Left ventricle myocardium inferior (tissue), 1 donor: ENCODE results near the gene DGKQ. TPM values are rescaled to one million over a fixed set of nuclear protein-coding genes. Genes with fewer than 3 reads are reported as not detected.
A peak's percentile ranks its signal among the peaks of the same experiment; 100 is the strongest.

Source experiments
- DNase-seq: peaks from one replicate; pipeline ENCODE4 v3.0.0-alpha.2; 2020
- H3K27ac ChIP-seq: fragments of 200-600 bp; replicated peaks from 2 replicates; pipeline ENCODE4 v1.8.0; 2021
- H3K27me3 ChIP-seq: fragments of 200-600 bp; 2 replicates; pipeline ENCODE4 v1.8.0; 2021; ENCODE audit warnings: low read depth
- H3K36me3 ChIP-seq: fragments of 200-600 bp; 2 replicates; pipeline ENCODE4 v1.8.0; 2021
- H3K4me1 ChIP-seq: fragments of 200-600 bp; 2 replicates; pipeline ENCODE4 v1.8.0; 2021
- H3K4me3 ChIP-seq: fragments of 200-600 bp; 2 replicates; pipeline ENCODE4 v1.8.0; 2021; ENCODE audit warnings: mild to moderate bottlenecking, moderate library complexity
- H3K9me3 ChIP-seq: fragments of 200-600 bp; replicated peaks from 2 replicates; pipeline ENCODE4 v1.8.0; 2021
- intact Hi-C: fragments of 100-400 bp; cut with micrococcal nuclease; formaldehyde crosslinking; loops from one replicate; pipeline ENCODE4 v1.11.0; 2022
- total RNA-seq: library from RNA; stranded (reverse); fragmentation: NEBNext Ultra II Directional; extraction: Animal tissue kit (Norgen Biotek cat#: 25700); gene quantifications from one replicate; pipeline ENCODE4 v1.2.1, GENCODE V29; 2021
- TF ChIP-seq, protein P1 (sequence below): fragments of 200-600 bp; IDR thresholded peaks from 2 replicates; pipeline ENCODE4 v1.8.0; 2021; ENCODE audit warnings: antibody characterized with exemption, mild to moderate bottlenecking, borderline replicate concordance
- donor health status: DM: no; HTN: yes; CAD: no; lungs with severe emphysema.

DGKQ gene
- total RNA-seq, 1 donor from 2014 or later, result 3.5 TPM

GRCh38 chr4:1015179-1015578 is 41.8 kb upstream of the DGKQ start:
- DNase-seq, result no peak
- Histone ChIP-seq H3K4me1 (peaks cover 16% of the 10 kb centered on the region), H3K36me3 (no peaks in the 10 kb centered on the region), H3K4me3 (no peak overlapping the region), H3K27ac (no peak overlapping the region), H3K9me3 (no peaks in the 10 kb centered on the region), H3K27me3 (no peaks in the 10 kb centered on the region)
- TF ChIP-seq, protein P1, sequence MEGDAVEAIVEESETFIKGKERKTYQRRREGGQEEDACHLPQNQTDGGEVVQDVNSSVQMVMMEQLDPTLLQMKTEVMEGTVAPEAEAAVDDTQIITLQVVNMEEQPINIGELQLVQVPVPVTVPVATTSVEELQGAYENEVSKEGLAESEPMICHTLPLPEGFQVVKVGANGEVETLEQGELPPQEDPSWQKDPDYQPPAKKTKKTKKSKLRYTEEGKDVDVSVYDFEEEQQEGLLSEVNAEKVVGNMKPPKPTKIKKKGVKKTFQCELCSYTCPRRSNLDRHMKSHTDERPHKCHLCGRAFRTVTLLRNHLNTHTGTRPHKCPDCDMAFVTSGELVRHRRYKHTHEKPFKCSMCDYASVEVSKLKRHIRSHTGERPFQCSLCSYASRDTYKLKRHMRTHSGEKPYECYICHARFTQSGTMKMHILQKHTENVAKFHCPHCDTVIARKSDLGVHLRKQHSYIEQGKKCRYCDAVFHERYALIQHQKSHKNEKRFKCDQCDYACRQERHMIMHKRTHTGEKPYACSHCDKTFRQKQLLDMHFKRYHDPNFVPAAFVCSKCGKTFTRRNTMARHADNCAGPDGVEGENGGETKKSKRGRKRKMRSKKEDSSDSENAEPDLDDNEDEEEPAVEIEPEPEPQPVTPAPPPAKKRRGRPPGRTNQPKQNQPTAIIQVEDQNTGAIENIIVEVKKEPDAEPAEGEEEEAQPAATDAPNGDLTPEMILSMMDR, result no peak
- intact Hi-C loops, result no loop called here

- TF ChIP-seq, protein P1, result no peak
- no peaks in the 10 kb centered on the region for H3K36me3 ChIP-seq
- H3K9me3 ChIP-seq, result no peaks in the 10 kb centered on the region
- DNase-seq, result no peak
- no peak overlapping the region for H3K27ac ChIP-seq
- H3K4me3 ChIP-seq, result no peak overlapping the region
- H3K27me3 ChIP-seq, result no peaks in the 10 kb centered on the region
- peaks cover 20% of the 10 kb centered on the region for H3K4me1 ChIP-seq
- intact Hi-C loops, result no loop called here
Observed at GRCh38 chr4:1014291-1015167, 41.2 kb upstream of the DGKQ start.

DNA sequence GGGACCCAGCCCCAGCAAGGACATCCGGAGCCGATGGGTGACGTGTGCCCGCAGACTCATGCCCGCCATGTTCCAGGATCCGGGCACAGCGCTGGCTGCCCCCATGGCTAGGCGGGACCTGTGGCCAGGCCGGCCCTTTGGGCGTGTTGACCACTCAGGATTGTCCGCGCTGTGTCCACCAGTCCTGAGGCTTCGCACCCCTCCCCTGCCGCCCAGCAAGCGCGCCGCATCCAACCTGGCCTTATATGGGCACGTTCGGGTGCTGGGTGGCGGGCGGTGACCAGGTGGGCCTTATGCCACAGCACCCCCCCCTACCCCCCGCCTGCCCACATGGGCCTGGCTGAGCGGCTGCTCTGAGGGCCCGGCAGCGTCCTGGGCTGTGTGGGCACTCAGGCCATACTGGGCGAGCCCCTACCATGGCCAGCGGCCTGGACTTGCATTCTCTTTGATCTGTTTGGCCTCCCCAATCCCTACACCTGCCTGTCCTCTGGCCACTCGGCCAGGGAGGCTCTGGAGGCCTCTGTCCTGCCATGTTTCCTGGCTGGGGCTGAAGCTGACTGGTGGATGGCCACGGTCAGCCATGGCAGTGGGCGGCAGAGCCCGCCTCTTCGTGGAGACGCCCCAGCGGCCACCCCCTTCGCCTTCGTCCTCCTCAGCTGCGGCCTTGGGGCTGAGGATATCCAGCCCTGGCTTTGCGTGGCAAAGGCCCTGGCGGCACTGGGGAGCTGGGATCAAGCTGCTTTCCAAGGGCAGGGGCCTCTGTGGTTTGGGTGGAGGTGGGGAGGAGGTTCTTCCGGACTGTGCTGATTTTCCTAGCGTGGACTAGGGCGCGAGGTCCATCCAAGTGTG is 40.1 kb upstream of the DGKQ start:
- no peak overlapping the region for H3K27ac ChIP-seq
- TF ChIP-seq, protein P1, result no peak
- no peaks in the 10 kb centered on the region for H3K9me3 ChIP-seq
- peaks cover 30% of the 10 kb centered on the region for H3K4me1 ChIP-seq
- H3K4me3 ChIP-seq, result no peak overlapping the region
- intact Hi-C loops, result no loop called here
- no peak for DNase-seq
- H3K36me3 ChIP-seq, result no peaks in the 10 kb centered on the region
- H3K27me3 ChIP-seq, result peaks cover 5% of the 10 kb centered on the region

GRCh38 chr4:1012034-1012739 is 38.8 kb upstream of the DGKQ start:
- no peak overlapping the region for H3K27ac ChIP-seq
- no peak for DNase-seq
- TF ChIP-seq, protein P1, result no peak
- peak overlapping the region; percentile 67 for H3K4me3 ChIP-seq
- no peaks in the 10 kb centered on the region for H3K36me3 ChIP-seq
- peaks cover 17% of the 10 kb centered on the region for H3K27me3 ChIP-seq
- H3K9me3 ChIP-seq, result no peaks in the 10 kb centered on the region
- intact Hi-C loops, result no loop called here
- H3K4me1 ChIP-seq, result peaks cover 30% of the 10 kb centered on the region

DNA sequence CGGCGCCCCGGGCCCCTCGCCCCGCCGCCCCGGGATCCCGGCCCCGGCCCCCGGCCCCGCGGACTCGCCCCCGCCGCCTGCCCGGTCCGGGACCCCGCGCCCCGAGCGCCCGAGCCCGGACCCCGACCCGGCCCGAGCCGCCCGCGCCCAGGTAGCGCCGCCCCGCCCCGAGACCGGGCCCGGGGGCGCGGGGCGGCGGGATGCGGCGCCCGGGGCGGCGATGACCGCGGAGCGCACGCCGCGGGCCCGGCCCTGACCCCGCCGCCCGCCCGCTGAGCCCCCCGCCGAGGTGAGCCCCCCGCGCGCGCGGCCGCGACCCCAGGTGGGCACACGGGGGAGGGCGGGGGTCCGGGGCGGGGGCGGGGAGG is 38.3 kb upstream of the DGKQ start:
- Histone ChIP-seq H3K27me3 (peaks cover 22% of the 10 kb centered on the region), H3K36me3 (no peaks in the 10 kb centered on the region), H3K27ac (no peak overlapping the region), H3K9me3 (no peaks in the 10 kb centered on the region), H3K4me1 (peaks cover 30% of the 10 kb centered on the region), H3K4me3 (peak overlapping the region; percentile 68)
- DNase-seq, result no peak
- intact Hi-C loops, result no loop called here
- TF ChIP-seq, protein P1, result no peak
